GM08714 (cell line): ENCODE data around the gene MRPL23.

Experiments
- H3K4me3 ChIP-seq: fragments of 200-500 bp; sonication (Bioruptor generic); 2 replicates; pipeline ENCODE4 v1.5.1; 2014; ENCODE audit warnings: mild to moderate bottlenecking, low read length, inconsistent platforms
- ZNF274 ChIP-seq: IDR thresholded peaks from 2 replicates; pipeline ENCODE4 v1.6.1; 2012; ENCODE audit warnings: mild to moderate bottlenecking, low read depth, low read length

MRPL23 gene

GRCh38 chr11:1994121-1994520 lies 47.0 kb downstream of the MRPL23 start:
- no peak overlapping the region for H3K4me3 ChIP-seq
- no peak for TF ChIP-seq ZNF274

GRCh38 chr11:1997755-1998154 lies 50.6 kb downstream of the MRPL23 start, which contains the start of gene H19:
Gene H19 (minus strand): TSS chr11:1997842.
- no peak for TF ChIP-seq ZNF274

GRCh38 chr11:1998290-1998689 lies 51.2 kb downstream of the MRPL23 start:
- no peak overlapping the region for H3K4me3 ChIP-seq
- no peak for TF ChIP-seq ZNF274

More at GRCh38 chr11:1997755-1998154, 50.6 kb downstream of the MRPL23 start, which contains the start of gene H19:
- no peak within 1 kb of the TSS for H3K4me3 ChIP-seq

- H3K4me3 ChIP-seq = no peak overlapping the region
- no peak for TF ChIP-seq ZNF274
Measured at GRCh38 chr11:1998861-1999260, 51.7 kb downstream of the MRPL23 start.

- TF ChIP-seq ZNF274 = no peak
- no peak overlapping the region for H3K4me3 ChIP-seq
Measured at GRCh38 chr11:2002042-2002776, 55.1 kb downstream of the MRPL23 start.

GRCh38 chr11:2002807-2003206 lies 55.7 kb downstream of the MRPL23 start:
- TF ChIP-seq ZNF274 = no peak
- H3K4me3 ChIP-seq = no peak overlapping the region

- no peak overlapping the region for H3K4me3 ChIP-seq
- TF ChIP-seq ZNF274 = no peak
Measured at GRCh38 chr11:2004466-2004865, 57.3 kb downstream of the MRPL23 start.
